Measurements from ENCODE around the gene PLAAT4. TPM values are rescaled to one million over a fixed set of nuclear protein-coding genes. Genes with fewer than 3 reads are reported as not detected.

Gene PLAAT4
- total RNA-seq, 1 experiment from 2014 or later = 0.52 TPM

- no peak for DNase-seq (ENCODE audit: low read depth, low spot score)
- Histone ChIP-seq H3K9me2 (ENCODE audit: insufficient read depth) (no peaks in the 10 kb centered on the region), H3K27me3 (ENCODE audit: insufficient read depth, low read length) (no peaks in the 10 kb centered on the region), H3K9ac (ENCODE audit: low read length) (no peak within 1 kb of the TSS), H3K27ac (ENCODE audit: low read depth, low read length) (no peak within 1 kb of the TSS), H3K4me2 (ENCODE audit: low read length) (no peak within 1 kb of the TSS), H4K20me1 (ENCODE audit: insufficient read depth) (no peaks in the 10 kb centered on the region), H2AFZ (ENCODE audit: low read depth, low read length, poor library complexity, severe bottlenecking) (no peak within 1 kb of the TSS), H3K79me2 (ENCODE audit: insufficient read depth, low read length) (no peaks in the 10 kb centered on the region), H3K4me3 (replicated peaks in 1 of 2; ENCODE audit: low read depth in 1 of 2, low read length in 2 of 2) (no peak within 1 kb of the TSS), H3K4me1 (ENCODE audit: control insufficient read depth in 1 of 2, insufficient read depth in 2 of 2, low read length in 2 of 2) (peaks cover 17 to 33% of the 10 kb centered on the region in 2 experiments), H3K9me3 (ENCODE audit: control insufficient read depth in 1 of 2, insufficient read depth in 1 of 2, low read depth in 1 of 2, low read length in 2 of 2) (no peaks in the 10 kb centered on the region), H3K36me3 (ENCODE audit: control insufficient read depth in 1 of 2, insufficient read depth in 2 of 2, low read length in 2 of 2) (no peaks in the 10 kb centered on the region)
- ATAC-seq = no peak
- RAD21 ChIA-PET (ENCODE audit: low non-redundant PET in 1 of 2, low total read pairs in 2 of 2, uncharacterized antibody in 2 of 2, unreplicated experiment in 2 of 2) = no interaction called here
- CTCF ChIA-PET = no interaction called here
- BruUV-seq (replicated peaks) = no TSS peak
- intact Hi-C loops (cut with micrococcal nuclease) = no loop called here
- no peak for TF ChIP-seq SRF (IDR thresholded peaks at IDR 0.05; ENCODE audit: low read depth)
- no peak for TF ChIP-seq ELF1 (IDR thresholded peaks at IDR 0.05; ENCODE audit: borderline replicate concordance, low read depth)
- TF ChIP-seq SIN3A (IDR thresholded peaks at IDR 0.05; ENCODE audit: low read depth) = no peak
- no peak for TF ChIP-seq REST (IDR thresholded peaks at IDR 0.05; ENCODE audit: low read depth)
- TF ChIP-seq POLR2AphosphoS5 (IDR thresholded peaks at IDR 0.05; ENCODE audit: low read depth, low read length) = no peak
- no peak for TF ChIP-seq SP1 (IDR thresholded peaks at IDR 0.05; ENCODE audit: low read depth)
- TF ChIP-seq TCF7L2 (IDR thresholded peaks at IDR 0.05; ENCODE audit: borderline replicate concordance, extremely low read depth, insufficient read depth, insufficient read length) = no peak
- POLR2A ChIA-PET = interaction anchor here (0.7 kb wide), 1 partner anchor 123 kb away, joined by 3 read pairs; no protein-coding TSS in a partner anchor
Measured at GRCh38 chr11:63563201-63564055, 26.8 kb downstream of the PLAAT4 start, which contains the start of gene PLAAT2. Gene PLAAT2 (minus strand): TSS chr11:63563379. CDS start chr11:63563324, 55 bp downstream.
